Tibial artery (tissue), 4 donors: Measurements from ENCODE around the gene SAPCD1.

Source experiments
- DNase-seq, 2 donors: peaks; one replicate each; pipeline ENCODE4 v3.0.0-alpha.2; 2019
- H3K27ac ChIP-seq, 2 donors: fragments of 200-600 bp; sonication (generic) in 1 of 2; 1 replicate in 1 of 2; 2 replicates in 1 of 2; pipeline ENCODE4 v1.5.1; 2018 to 2019; ENCODE audit warnings: mild to moderate bottlenecking in 1 of 2
- H3K27me3 ChIP-seq, 2 donors: fragments of 200-600 bp; sonication (generic) in 1 of 2; one replicate each; pipeline versions ENCODE4 v1.5.1 to v1.6.0; 2016 to 2019
- H3K36me3 ChIP-seq, 3 donors: fragments of 200-600 bp; sonication (generic) in 2 of 3; one replicate each; pipeline ENCODE4 v1.5.1; 2016 to 2019; ENCODE audit warnings: mild to moderate bottlenecking in 2 of 3
- H3K4me1 ChIP-seq, 4 donors: fragments of 200-600 bp; sonication (generic) in 2 of 4; 1 replicate in 3 of 4; 2 replicates in 1 of 4; pipeline ENCODE4 v1.5.1; 2016 to 2019
- H3K4me3 ChIP-seq, 2 donors: fragments of 200-600 bp; sonication (generic) in 1 of 2; 1 replicate in 1 of 2; 2 replicates in 1 of 2; pipeline ENCODE4 v1.5.1; 2018 to 2019; ENCODE audit warnings: mild to moderate bottlenecking in 2 of 2
- H3K9me3 ChIP-seq, 3 donors: fragments of 200-600 bp; sonication (generic) in 1 of 3; one replicate each; pipeline ENCODE4 v1.5.1; 2016 to 2019
- intact Hi-C: fragments of 100-400 bp; cut with DNase I; formaldehyde crosslinking; loops from one replicate; pipeline ENCODE4 v1.15.0; 2023; ENCODE audit warnings: low total_unique reads
- TF ChIP-seq, protein P1 (sequence below), 2 experiments: fragments of 200-600 bp in 1 of 2; fragments of 450-650 bp in 1 of 2; IDR thresholded peaks; one replicate each; pipeline ENCODE4 v1.5.1; 2017 to 2019; ENCODE audit warnings: antibody characterized with exemption in 2 of 2, mild to moderate bottlenecking in 1 of 2, moderate library complexity in 1 of 2

SAPCD1 gene

DNA sequence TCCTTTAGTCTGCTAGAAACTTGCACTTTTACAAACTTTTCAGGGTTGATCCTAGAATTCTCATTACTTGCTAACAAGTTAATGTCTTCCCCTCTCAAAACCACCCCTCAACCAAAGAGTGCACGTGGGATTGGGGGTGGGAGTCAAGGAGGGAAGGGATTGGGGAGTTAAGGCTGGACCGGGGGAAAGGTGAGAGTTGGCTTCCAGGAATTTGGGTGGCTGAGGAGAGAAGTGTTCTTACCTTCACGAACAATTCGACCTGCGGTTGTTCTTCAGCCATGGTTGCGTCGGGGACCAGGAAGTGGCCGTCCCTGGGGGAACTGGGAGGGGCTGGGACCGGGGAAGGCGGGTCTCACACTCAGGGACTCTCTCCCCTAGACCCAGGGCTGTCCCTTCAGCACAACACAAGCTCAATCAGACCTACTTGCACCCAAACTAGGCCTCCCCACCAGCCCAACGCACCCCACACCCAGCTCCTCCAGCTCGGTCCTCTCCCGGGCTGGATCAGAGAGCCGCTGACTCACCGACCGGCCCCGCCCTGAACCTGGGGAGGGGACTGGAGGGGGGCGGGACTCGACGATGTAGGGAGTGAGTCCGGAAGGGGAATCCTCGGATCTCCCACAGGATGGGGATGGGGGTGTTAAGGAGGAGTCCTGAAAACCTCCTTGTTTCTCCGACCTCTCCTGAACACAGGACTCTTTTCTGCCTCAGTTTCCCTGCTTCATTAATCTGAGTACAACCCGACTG lies 26.3 kb upstream of the SAPCD1 start, which contains the start of gene CLIC1:
CLIC1 (minus strand) TSS at position 510 of the 747 bp plus-strand sequence; CDS start at position 280, 230 bp downstream.
- DNase-seq = peak; percentile 92 to 95
- Histone ChIP-seq H3K4me3 (peak within 1 kb of the TSS; percentile 64 to 87), H3K27me3 (no peaks in the 10 kb centered on the region), H3K36me3 (peaks cover 31 to 32% (median 31%) of the 10 kb centered on the region in 3 donors), H3K27ac (peak within 1 kb of the TSS; percentile 86 to 96), H3K9me3 (no peaks in the 10 kb centered on the region), H3K4me1 (peaks cover 0 to 48% (median 28%) of the 10 kb centered on the region in 4 donors)
- intact Hi-C loops = loop anchor here (5.0 kb wide), 1 partner anchor 34 kb away; the partner anchor contains the start of gene ABHD16A
- TF ChIP-seq, protein P1, sequence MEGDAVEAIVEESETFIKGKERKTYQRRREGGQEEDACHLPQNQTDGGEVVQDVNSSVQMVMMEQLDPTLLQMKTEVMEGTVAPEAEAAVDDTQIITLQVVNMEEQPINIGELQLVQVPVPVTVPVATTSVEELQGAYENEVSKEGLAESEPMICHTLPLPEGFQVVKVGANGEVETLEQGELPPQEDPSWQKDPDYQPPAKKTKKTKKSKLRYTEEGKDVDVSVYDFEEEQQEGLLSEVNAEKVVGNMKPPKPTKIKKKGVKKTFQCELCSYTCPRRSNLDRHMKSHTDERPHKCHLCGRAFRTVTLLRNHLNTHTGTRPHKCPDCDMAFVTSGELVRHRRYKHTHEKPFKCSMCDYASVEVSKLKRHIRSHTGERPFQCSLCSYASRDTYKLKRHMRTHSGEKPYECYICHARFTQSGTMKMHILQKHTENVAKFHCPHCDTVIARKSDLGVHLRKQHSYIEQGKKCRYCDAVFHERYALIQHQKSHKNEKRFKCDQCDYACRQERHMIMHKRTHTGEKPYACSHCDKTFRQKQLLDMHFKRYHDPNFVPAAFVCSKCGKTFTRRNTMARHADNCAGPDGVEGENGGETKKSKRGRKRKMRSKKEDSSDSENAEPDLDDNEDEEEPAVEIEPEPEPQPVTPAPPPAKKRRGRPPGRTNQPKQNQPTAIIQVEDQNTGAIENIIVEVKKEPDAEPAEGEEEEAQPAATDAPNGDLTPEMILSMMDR (IDR thresholded peaks at IDR 0.05) = no peak

DNA sequence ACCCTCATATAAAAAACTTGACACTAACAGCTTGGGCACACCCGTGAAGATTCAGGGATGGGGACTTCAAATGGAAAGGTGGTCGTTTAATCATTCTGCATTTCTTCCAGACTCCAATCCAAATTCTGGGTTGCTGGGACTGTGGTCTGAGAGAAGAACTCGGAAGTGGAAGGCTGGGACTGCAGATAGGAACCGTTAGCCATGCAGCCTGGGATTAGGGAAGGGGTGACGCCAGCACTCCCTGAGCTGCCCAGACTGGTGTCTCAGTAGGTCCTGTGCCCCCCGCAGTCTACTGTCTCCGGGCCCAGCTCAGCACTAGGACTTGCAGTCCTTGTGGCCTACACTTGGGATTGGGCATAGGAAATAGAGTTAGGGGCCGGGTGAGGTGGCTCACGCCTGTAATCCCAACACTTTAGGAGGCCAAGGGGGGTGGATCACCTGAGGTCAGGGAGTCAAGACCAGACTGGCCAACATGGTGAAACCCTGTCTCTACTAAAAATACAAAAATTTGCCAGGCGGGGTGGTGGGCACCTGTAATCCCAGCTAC lies 25.6 kb upstream of the SAPCD1 start:
- DNase-seq = no peak
- intact Hi-C loops = loop anchor here (5.0 kb wide), 1 partner anchor 35 kb away; the partner anchor contains the start of gene ABHD16A
- TF ChIP-seq, protein P1 (IDR thresholded peaks at IDR 0.05) = no peak

DNA sequence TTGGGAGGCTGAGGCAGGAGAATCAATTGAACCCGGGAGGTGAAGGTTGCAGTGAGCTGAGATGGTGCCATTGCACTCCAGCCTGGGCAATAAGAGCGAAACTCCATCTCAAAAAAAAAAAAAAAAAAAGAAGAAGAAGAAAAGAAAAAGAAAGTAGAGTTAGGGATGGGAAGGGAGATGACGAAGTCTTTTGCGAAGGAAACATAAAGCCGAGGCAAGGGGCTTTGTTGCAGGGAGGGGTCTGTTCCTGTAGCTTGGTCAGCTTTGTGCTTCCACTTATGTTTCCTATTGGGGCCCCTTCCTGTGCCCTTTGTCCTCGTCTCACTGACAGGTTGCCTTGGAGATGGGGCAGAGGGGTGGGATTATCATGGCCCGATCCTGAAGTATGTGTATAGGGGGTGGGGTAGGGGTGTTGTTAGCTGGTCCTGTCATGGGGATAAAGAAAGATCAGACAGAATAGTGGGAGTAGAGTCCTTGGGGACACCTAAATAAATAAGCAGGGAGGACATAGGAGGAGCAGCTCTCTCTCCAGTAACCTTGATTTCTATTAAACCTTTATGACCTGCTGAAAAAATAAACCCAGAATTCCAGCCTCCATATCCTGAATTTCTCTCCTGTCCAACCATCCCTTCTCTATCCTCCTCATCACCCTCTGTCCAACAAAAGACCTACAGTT lies 25.0 kb upstream of the SAPCD1 start:
- Histone ChIP-seq H3K4me3 (no peak overlapping the region), H3K27me3 (no peaks in the 10 kb centered on the region), H3K9me3 (no peaks in the 10 kb centered on the region), H3K27ac (peak overlapping the region; percentile 86 to 96), H3K36me3 (peaks cover 18 to 19% (median 18%) of the 10 kb centered on the region in 3 donors), H3K4me1 (peaks cover 0 to 48% (median 28%) of the 10 kb centered on the region in 4 donors)
- intact Hi-C loops = loop anchor here (5.0 kb wide), 1 partner anchor 35 kb away; the partner anchor contains the start of gene ABHD16A
- TF ChIP-seq, protein P1 (IDR thresholded peaks at IDR 0.05) = no peak
- DNase-seq = no peak

More for the DNA sequence above, 25.6 kb upstream of the SAPCD1 start:
- Histone ChIP-seq H3K4me1 (peaks cover 0 to 48% (median 28%) of the 10 kb centered on the region in 4 donors), H3K4me3 (peak overlapping the region; percentile 64 to 87), H3K36me3 (peaks cover 24 to 25% (median 25%) of the 10 kb centered on the region in 3 donors), H3K27ac (peak overlapping the region; percentile 86 to 96), H3K9me3 (no peaks in the 10 kb centered on the region), H3K27me3 (no peaks in the 10 kb centered on the region)

DNA sequence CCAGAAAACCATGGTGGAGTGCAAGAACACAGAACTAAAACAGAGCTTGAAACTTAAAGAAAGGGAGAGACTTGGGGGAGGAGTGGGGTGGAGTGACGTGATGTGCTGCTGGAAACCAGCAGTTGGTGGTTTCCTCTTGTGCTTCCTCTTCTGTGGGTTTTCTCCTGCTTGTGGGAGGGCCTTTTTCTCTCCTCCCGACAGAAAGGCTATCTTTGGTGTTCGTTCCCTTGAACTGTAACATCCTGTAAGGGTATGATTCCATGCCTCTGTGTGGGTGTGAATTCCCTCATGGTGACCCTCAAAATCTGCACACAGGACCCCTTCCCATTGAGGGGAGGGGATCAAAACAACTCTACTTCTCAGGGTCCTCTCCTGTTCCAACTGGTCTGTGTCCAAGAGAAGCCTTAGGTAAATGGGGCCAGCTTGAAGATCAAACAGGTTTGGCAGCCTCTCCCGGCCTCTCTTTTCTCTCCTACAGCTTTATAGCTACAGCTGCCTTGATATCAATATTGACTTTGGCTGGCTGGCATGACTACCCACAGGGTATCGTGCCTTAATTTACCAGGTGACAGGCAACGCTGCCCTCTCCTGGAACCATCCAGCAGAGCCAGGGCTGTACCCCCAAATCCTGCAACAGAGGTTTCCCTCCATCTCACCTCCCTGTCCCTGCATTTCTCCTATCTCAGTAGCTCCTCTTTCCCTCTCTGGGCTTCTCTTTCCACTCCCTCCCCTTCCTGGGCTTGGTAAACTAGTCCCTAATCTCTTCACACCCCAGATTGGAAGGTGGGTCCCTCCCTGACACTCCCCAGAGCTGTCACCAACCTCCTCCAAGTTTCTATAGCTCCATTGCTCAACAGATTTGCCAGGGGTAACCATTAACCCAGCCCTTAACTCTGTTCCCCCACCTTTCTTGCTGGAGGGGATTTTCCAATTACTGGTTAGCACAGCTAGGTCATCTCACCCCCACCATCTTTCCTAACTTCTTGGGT lies 24.2 kb upstream of the SAPCD1 start:
- intact Hi-C loops = loop anchor here (5.0 kb wide), 1 partner anchor 36 kb away; the partner anchor contains the start of gene ABHD16A
- H3K4me1 ChIP-seq = peaks cover 0 to 48% (median 28%) of the 10 kb centered on the region in 4 donors
- DNase-seq = peak in 1 of 2 donors; percentile 56

More for the DNA sequence above, 24.2 kb upstream of the SAPCD1 start:
- H3K36me3 ChIP-seq = peaks cover 10 to 11% (median 10%) of the 10 kb centered on the region in 3 donors
- TF ChIP-seq, protein P1 (IDR thresholded peaks at IDR 0.05) = no peak
- no peaks in the 10 kb centered on the region for H3K9me3 ChIP-seq
- no peak overlapping the region for H3K4me3 ChIP-seq
- H3K27me3 ChIP-seq = no peaks in the 10 kb centered on the region
- H3K27ac ChIP-seq = peak overlapping the region in 1 of 2 donors; percentile 19
